K562 (cell line): ENCODE results near the gene NUPR1. TPM values are rescaled to one million over a fixed set of nuclear protein-coding genes. Genes with fewer than 3 reads are reported as not detected.

Experiments
- ATAC-seq: fragments of 200-7000 bp; cut with Tn5 transposase; 3 replicates; pipeline ENCODE4 v1.9.1; 2020; ENCODE audit warnings: moderate library complexity
- BruUV-seq: library from RNA; stranded (reverse); fragments of 400-500 nt; replicated peaks from 2 replicates; lab custom pipeline; 2021; lab: Mats Ljungman, UMichigan
- CTCF ChIA-PET: fragments of 300-600 bp; formaldehyde crosslinking; extraction: SDS; loops from one replicate; lab custom pipeline; 2021; ENCODE audit warnings: low intra/inter-chr PET ratio; lab: Yijun Ruan, JAX
- POLR2A ChIA-PET: fragments of 300-600, 350-650 bp; sonication (Branson Sonifier 250); formaldehyde crosslinking; extraction: SDS; loops from one replicate; lab custom pipeline; 2021; ENCODE audit warnings: antibody characterized with exemption, inconsistent platforms; lab: Yijun Ruan, JAX
- DNase-seq, 4 experiments: peaks; one replicate each; pipeline versions ENCODE4 v3.0.0 to v3.0.0-alpha.2; 2011 to 2018; ENCODE audit warnings: low spot score in 3 of 4, mixed read lengths in 3 of 4; ENCODE audit errors: extremely low read depth in 1 of 4
- FAIRE-seq: peaks from 2 replicates; lab custom pipeline; 2011; peaks lifted over from hg19 to GRCh38; lab: Jason Lieb, UNC
- H2AFZ ChIP-seq: 2 replicates; pipeline ENCODE4 v1.6.0; 2011; ENCODE audit warnings: low read depth, low read length, control low read depth, inconsistent platforms
- H3K27ac ChIP-seq: fragments of 200-600 bp; 3 replicates; pipeline ENCODE4 v1.8.0; 2011; ENCODE audit warnings: low read depth, mild to moderate bottlenecking, control low read depth, inconsistent platforms, low read length, moderate library complexity, mixed read lengths; ENCODE audit errors: extremely low read depth
- H3K27me3 ChIP-seq, 2 experiments: fragments of 300-600 bp in 1 of 2; 2 replicates in 1 of 2; 3 replicates in 1 of 2; pipeline versions ENCODE4 v1.6.0 to v1.8.0; 2011; ENCODE audit warnings: inconsistent platforms in 2 of 2, low read length in 2 of 2, mild to moderate bottlenecking in 1 of 2, mixed read lengths in 1 of 2, moderate library complexity in 1 of 2; ENCODE audit not compliant: control insufficient read depth in 2 of 2, insufficient read depth in 2 of 2
- H3K36me3 ChIP-seq: fragments of 300-600 bp; 3 replicates; pipeline ENCODE4 v1.8.0; 2011; ENCODE audit warnings: mild to moderate bottlenecking, low read length, inconsistent platforms; ENCODE audit not compliant: control insufficient read depth, insufficient read depth
- H3K4me1 ChIP-seq, 2 experiments: fragments of 200-600 bp in 1 of 2; replicated peaks in 1 of 2; 2 replicates in 1 of 2; 3 replicates in 1 of 2; pipeline versions ENCODE4 v1.5.1 to v1.8.0; 2011; ENCODE audit warnings: inconsistent platforms in 2 of 2, low read length in 2 of 2, mild to moderate bottlenecking in 1 of 2, mixed read lengths in 1 of 2, moderate library complexity in 1 of 2; ENCODE audit not compliant: control insufficient read depth in 2 of 2, insufficient read depth in 2 of 2
- H3K4me2 ChIP-seq: 2 replicates; pipeline ENCODE4 v1.6.1; 2011; ENCODE audit warnings: low read length, control low read depth, inconsistent platforms, mixed read lengths; ENCODE audit not compliant: insufficient read depth
- H3K4me3 ChIP-seq: fragments of 200-600 bp; sonication (generic), shearing (Covaris generic); 2 replicates; pipeline ENCODE4 v1.5.1; 2016; ENCODE audit warnings: control low read depth, inconsistent platforms
- H3K79me2 ChIP-seq: fragments of 200-600 bp; 3 replicates; pipeline ENCODE4 v1.8.0; 2011; ENCODE audit warnings: low read length, inconsistent platforms; ENCODE audit not compliant: control insufficient read depth, insufficient read depth
- H3K9ac ChIP-seq, 2 experiments: 2 replicates each; pipeline versions ENCODE4 v1.6.0 to v1.6.1; 2011; ENCODE audit warnings: low read depth in 2 of 2, low read length in 2 of 2, control low read depth in 1 of 2, inconsistent platforms in 1 of 2, mild to moderate bottlenecking in 1 of 2, mixed read lengths in 1 of 2; ENCODE audit not compliant: insufficient read depth in 1 of 2
- H3K9me1 ChIP-seq: one replicate; pipeline ENCODE4 v1.6.0; 2011; ENCODE audit warnings: inconsistent platforms, mild to moderate bottlenecking, low read length, moderate library complexity; ENCODE audit not compliant: control insufficient read depth, insufficient read depth
- H3K9me3 ChIP-seq: replicated peaks from 2 replicates; pipeline ENCODE4 v1.5.1; 2011; ENCODE audit warnings: low read depth, low read length, inconsistent platforms; ENCODE audit not compliant: control insufficient read depth, insufficient read depth
- H4K20me1 ChIP-seq: replicated peaks from 2 replicates; pipeline ENCODE4 v1.6.1; 2011; ENCODE audit warnings: low read length, inconsistent platforms, mixed read lengths; ENCODE audit not compliant: control insufficient read depth, insufficient read depth
- CBX5 ChIP-seq: IDR thresholded peaks from 2 replicates; pipeline ENCODE4 v1.6.1; 2014; ENCODE audit warnings: low read depth, borderline replicate concordance
- GABPA ChIP-seq: fragments of 200-800 bp; sonication (Bioruptor generic); conservative IDR thresholded peaks from 2 replicates; pipeline ENCODE4 v1.6.1; 2016; ENCODE audit warnings: low read depth, missing genetic modification characterization, missing compliant biosample characterization
- ZKSCAN8 ChIP-seq: fragments of 200-800 bp; sonication (Bioruptor generic); IDR thresholded peaks from 2 replicates; pipeline ENCODE4 v1.6.1; 2016; ENCODE audit warnings: missing genetic modification characterization, missing compliant biosample characterization
- WGBS: fragments of 100-300 bp; shearing (Covaris generic); methylation state at CpG from one replicate; pipeline ENCODE4 v1.1.6; 2016; ENCODE audit warnings: low coverage, mixed read lengths; ENCODE audit not compliant: insufficient coverage; ENCODE audit errors: missing lambda C conversion rate; 5-methylcytosine and 5-hydroxymethylcytosine counted together
- in situ Hi-C: fragments of 300-500 bp; cut with MboI; formaldehyde crosslinking; loops from 4 replicates; pipeline ENCODE4 v1.15.0; 2018; ENCODE audit warnings: inconsistent platforms, mixed read lengths
- intact Hi-C: fragments of 100-400 bp; cut with micrococcal nuclease; formaldehyde crosslinking; loops from 2 replicates; pipeline ENCODE4 v1.14.2; 2022
- polyA plus RNA-seq, 8 experiments: library from polyadenylated mRNA; depleted of rRNA in 4 of 8; stranded (reverse) in 5 of 8; unstranded in 3 of 8; fragments of >200 nt; fragmentation: Nextera tagmentation in 2 of 8; fragmentation: Illumina TruSeq in 1 of 8; extraction: Ambion mirVana in 2 of 8; extraction: Trizol in 1 of 8; gene quantifications; 2 replicates each; pipeline versions ENCODE4 v1.2.1 to v1.2.3, GENCODE V29; 2011 to 2014; ENCODE audit warnings: inconsistent platforms in 1 of 8, missing spikeins in 1 of 8
- total RNA-seq, 7 experiments: library from RNA; depleted of rRNA in 6 of 7; stranded (reverse); fragments of >200 nt in 6 of 7; fragmentation: Illumina TruSeq in 2 of 7; extraction: Trizol in 2 of 7; gene quantifications; 2 replicates each; pipeline versions ENCODE4 v1.2.1 to v1.2.3, GENCODE V29; 2011 to 2021; ENCODE audit warnings: low replicate concordance in 1 of 7
- TF ChIP-seq, protein P1 (sequence below): sonication (generic); formaldehyde crosslinking; IDR thresholded peaks from 2 replicates; pipeline ENCODE4 v1.5.0; 2020; ENCODE audit warnings: missing genetic modification reagents

The NUPR1 gene
- total and polyA plus RNA-seq, 9 of the 15 experiments (the other 6 are each of a cell fraction or from before 2014, with no cell fraction given) = 0.07 to 1.5 (median 0.27) TPM

DNA sequence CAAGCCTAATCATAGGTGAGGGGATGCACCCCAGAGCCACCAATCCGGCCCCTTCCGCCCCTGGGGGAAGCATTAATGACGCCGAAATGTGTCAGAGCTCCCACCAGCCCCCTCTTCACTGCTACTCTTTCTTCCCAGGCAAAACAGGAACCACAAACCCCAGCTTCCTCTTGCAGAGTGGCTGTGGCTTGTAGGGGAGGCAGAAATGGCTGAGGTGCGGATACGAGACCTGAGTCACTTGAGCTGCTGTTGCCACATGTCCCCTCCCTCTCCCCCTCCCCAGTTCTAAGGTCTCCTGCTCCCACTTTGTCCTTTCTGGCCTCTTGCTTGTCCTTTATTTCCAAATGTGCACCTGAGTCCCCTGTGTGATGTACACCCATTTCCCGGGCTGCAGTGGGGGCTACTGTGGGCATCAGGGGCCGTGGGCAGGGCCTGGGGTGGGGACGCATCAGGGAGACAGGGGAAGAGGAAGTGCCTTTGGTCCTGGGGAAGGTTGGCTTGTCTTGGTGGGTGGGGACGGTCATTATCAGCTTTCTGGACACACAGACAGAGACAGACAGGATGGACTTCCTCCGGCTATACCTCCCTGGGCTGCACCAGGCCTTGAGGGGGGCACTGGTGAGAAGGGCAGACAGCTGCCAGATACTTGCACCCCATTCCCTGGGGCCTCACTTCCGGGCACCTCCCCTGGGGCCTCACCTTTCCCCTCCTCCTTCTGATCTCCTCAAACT, 44.5 kb downstream of the NUPR1 start, which contains the start of gene APOBR (continued):
- TF ChIP-seq, protein P1, sequence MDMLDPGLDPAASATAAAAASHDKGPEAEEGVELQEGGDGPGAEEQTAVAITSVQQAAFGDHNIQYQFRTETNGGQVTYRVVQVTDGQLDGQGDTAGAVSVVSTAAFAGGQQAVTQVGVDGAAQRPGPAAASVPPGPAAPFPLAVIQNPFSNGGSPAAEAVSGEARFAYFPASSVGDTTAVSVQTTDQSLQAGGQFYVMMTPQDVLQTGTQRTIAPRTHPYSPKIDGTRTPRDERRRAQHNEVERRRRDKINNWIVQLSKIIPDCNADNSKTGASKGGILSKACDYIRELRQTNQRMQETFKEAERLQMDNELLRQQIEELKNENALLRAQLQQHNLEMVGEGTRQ (CRISPR knock-in tag) = no peak
- peak; percentile 67 for TF ChIP-seq GABPA

DNA sequence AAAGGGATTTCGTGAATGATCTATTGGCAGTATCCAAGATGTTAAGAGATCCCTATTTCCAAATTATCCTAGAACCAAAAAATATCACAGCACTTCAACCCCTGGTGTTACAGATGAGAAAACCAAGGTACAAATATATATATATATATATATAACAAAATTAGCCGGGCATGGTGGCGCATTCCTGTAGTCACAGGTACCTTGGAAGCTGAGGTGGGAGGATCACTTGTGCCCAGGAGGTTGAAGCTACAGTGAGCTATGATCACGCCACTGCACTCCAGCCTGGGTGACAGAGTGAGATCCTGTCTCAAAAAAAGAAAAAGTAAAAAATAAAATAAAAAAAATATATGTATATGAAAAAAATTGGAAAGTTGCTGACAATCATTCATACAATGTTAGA, 46.3 kb downstream of the NUPR1 start:
- TF ChIP-seq GABPA (peak; percentile 31), CBX5 (no peak), ZKSCAN8 (peak; percentile 4; the same call in 1 of the 2 replicates)
- ChIA-PET CTCF (no interaction called here), POLR2A (interaction anchor here (1.1 kb wide), 1 partner anchor 25 kb away, joined by 3 read pairs; no protein-coding TSS in a partner anchor)
- DNase-seq (no peak), FAIRE-seq (no peak), ATAC-seq (no peak)
- Histone ChIP-seq H3K36me3 (peaks cover 12% of the 10 kb centered on the region; the same call in 2 of the 3 replicates), H4K20me1 (no peaks in the 10 kb centered on the region), H3K4me2 (peak overlapping the region; percentile 84; the same call in 1 of the 2 replicates), H3K79me2 (peaks cover 8% of the 10 kb centered on the region; the same call in 2 of the 3 replicates), H3K4me1 (peaks cover 13 to 46% of the 10 kb centered on the region in 2 experiments), H2AFZ (peak overlapping the region; percentile 86), H3K27ac (peak overlapping the region; percentile 89), H3K9me3 (no peaks in the 10 kb centered on the region), H3K4me3 (peak overlapping the region; percentile 76), H3K9me1 (no peaks in the 10 kb centered on the region), H3K9ac (peak overlapping the region in 1 of 2 experiments; percentile 78; a peak in 2 of 4 replicates), H3K27me3 (no peaks in the 10 kb centered on the region)
- intact Hi-C loops (no loop called here), in situ Hi-C loops (loop anchor here (25.0 kb wide), 1 partner anchor 1720 kb away; no protein-coding TSS in a partner anchor)
- no TSS peak for BruUV-seq
- 61% methylated on average over 4 of the region's 4 CpGs for WGBS
